Neuronal stem cell (in vitro differentiated cells): ENCODE measurements around the gene MTERF1.
"Not testable (repeated sequence)": the region's sequence is repeated elsewhere in the genome, so short reads cannot be mapped to it uniquely, and the experiment has no call there.

ENCODE experiments used
- DNase-seq: peaks from one replicate; pipeline ENCODE4 v3.0.0-alpha.2; 2013; ENCODE audit warnings: low spot score
- H2AFZ ChIP-seq: one replicate; pipeline ENCODE4 v1.6.1; 2013; ENCODE audit warnings: mild to moderate bottlenecking, low read length, inconsistent platforms
- H2AK5ac ChIP-seq: 2 replicates; pipeline ENCODE4 v1.6.1; 2013; ENCODE audit warnings: low read depth, mild to moderate bottlenecking, inconsistent platforms, low read length, moderate library complexity, mixed read lengths
- H2BK120ac ChIP-seq: 2 replicates; pipeline ENCODE4 v1.6.1; 2013; ENCODE audit warnings: low read depth, mild to moderate bottlenecking, inconsistent platforms, low read length, moderate library complexity, mixed read lengths
- H2BK12ac ChIP-seq: one replicate; pipeline ENCODE4 v1.6.1; 2013; ENCODE audit warnings: low read length, inconsistent platforms
- H2BK15ac ChIP-seq: 2 replicates; pipeline ENCODE4 v1.6.1; 2013; ENCODE audit warnings: mild to moderate bottlenecking, low read length, inconsistent platforms, mixed read lengths
- H2BK5ac ChIP-seq: one replicate; pipeline ENCODE4 v1.6.1; 2013; ENCODE audit warnings: inconsistent platforms, mild to moderate bottlenecking, low read length, moderate library complexity
- H3K14ac ChIP-seq: one replicate; pipeline ENCODE4 v1.6.1; 2013; ENCODE audit warnings: low read length, inconsistent platforms
- H3K18ac ChIP-seq: 2 replicates; pipeline ENCODE4 v1.6.1; 2013; ENCODE audit warnings: low read length, inconsistent platforms
- H3K23ac ChIP-seq: 2 replicates; pipeline ENCODE4 v1.6.1; 2013; ENCODE audit warnings: low read depth, mild to moderate bottlenecking, mixed read lengths, low read length, inconsistent platforms; ENCODE audit not compliant: poor library complexity
- H3K27ac ChIP-seq: replicated peaks from 3 replicates; pipeline ENCODE4 v1.5.1; 2013; ENCODE audit warnings: low read length, inconsistent platforms
- H3K27me3 ChIP-seq, 3 experiments: 2 replicates each; pipeline ENCODE4 v1.6.1; 2013; ENCODE audit warnings: low read length in 3 of 3, mild to moderate bottlenecking in 2 of 3, inconsistent platforms in 1 of 3, low read depth in 1 of 3, mixed read lengths in 1 of 3, moderate library complexity in 1 of 3; ENCODE audit not compliant: control insufficient read depth in 3 of 3, insufficient read depth in 3 of 3
- H3K36me3 ChIP-seq, 2 donors: replicated peaks in 1 of 2; 2 replicates each; pipeline ENCODE4 v1.6.1; 2013; ENCODE audit warnings: low read length in 2 of 2; ENCODE audit not compliant: control insufficient read depth in 2 of 2, insufficient read depth in 2 of 2
- H3K4ac ChIP-seq: 2 replicates; pipeline ENCODE4 v1.6.1; 2013; ENCODE audit warnings: inconsistent platforms, mild to moderate bottlenecking, low read length, moderate library complexity
- H3K4me1 ChIP-seq, 2 donors: 1 replicate in 1 of 2; 2 replicates in 1 of 2; pipeline ENCODE4 v1.6.1; 2013; ENCODE audit warnings: low read length in 2 of 2, low read depth in 1 of 2; ENCODE audit not compliant: control insufficient read depth in 2 of 2, insufficient read depth in 1 of 2
- H3K4me2 ChIP-seq: one replicate; pipeline ENCODE4 v1.6.1; 2013; ENCODE audit warnings: mild to moderate bottlenecking, low read length, inconsistent platforms; ENCODE audit not compliant: insufficient read depth, poor library complexity, severe bottlenecking
- H3K4me3 ChIP-seq, 2 donors: 2 replicates each; pipeline ENCODE4 v1.5.1; 2013; ENCODE audit warnings: low read length in 2 of 2, mild to moderate bottlenecking in 2 of 2, inconsistent platforms in 1 of 2, moderate library complexity in 1 of 2
- H3K79me1 ChIP-seq: one replicate; pipeline ENCODE4 v1.6.1; 2013; ENCODE audit warnings: low read depth, mild to moderate bottlenecking, inconsistent platforms, low read length, moderate library complexity
- H3K9ac ChIP-seq: one replicate; pipeline ENCODE4 v1.6.1; 2013; ENCODE audit warnings: mild to moderate bottlenecking, low read depth, low read length, inconsistent platforms; ENCODE audit not compliant: poor library complexity
- H3K9me3 ChIP-seq, 2 donors: replicated peaks in 1 of 2; 2 replicates each; pipeline versions ENCODE3 to v1.6.1; 2013; ENCODE audit warnings: low read length in 2 of 2, mild to moderate bottlenecking in 2 of 2, inconsistent platforms in 1 of 2, low read depth in 1 of 2, mixed read lengths in 1 of 2, moderate library complexity in 1 of 2; ENCODE audit not compliant: control insufficient read depth in 2 of 2, insufficient read depth in 1 of 2
- H4K8ac ChIP-seq: one replicate; pipeline ENCODE4 v1.6.1; 2013; ENCODE audit warnings: low read depth, mild to moderate bottlenecking, inconsistent platforms, low read length, moderate library complexity
- H4K91ac ChIP-seq: one replicate; pipeline ENCODE4 v1.6.1; 2013; ENCODE audit warnings: low read length, low read depth, mild to moderate bottlenecking, inconsistent platforms; ENCODE audit not compliant: poor library complexity
- WGBS, 2 donors: extraction: QIAGEN DNeasy Blood & Tissue Kit; methylation state at CpG; one replicate each; pipeline ENCODE4 v1.1.7; 2013; ENCODE audit warnings: missing lambda C conversion rate in 2 of 2, mixed read lengths in 1 of 2; ENCODE audit not compliant: insufficient read length in 2 of 2, insufficient replicate concordance in 1 of 2; ENCODE audit errors: extremely low coverage in 2 of 2; 5-methylcytosine and 5-hydroxymethylcytosine counted together

MTERF1 gene

DNA sequence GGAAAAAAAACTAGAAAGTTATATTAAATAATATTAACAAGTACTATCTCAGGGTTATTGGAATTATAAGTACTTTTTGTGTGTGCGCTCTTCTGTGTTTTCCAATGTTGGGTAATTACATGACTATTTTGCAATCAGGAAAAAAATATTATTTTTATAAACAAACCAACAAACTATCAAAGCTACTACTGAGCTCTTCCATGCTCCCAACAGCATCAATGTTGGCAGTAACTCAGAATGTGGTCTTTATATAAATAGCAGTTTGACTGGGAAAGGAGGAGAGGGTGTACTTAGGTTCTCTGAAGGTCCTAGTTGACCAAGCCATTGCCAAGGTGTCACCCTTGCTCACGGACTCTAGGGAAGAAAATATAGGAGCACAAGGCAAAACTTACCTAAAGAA lies 15.0 kb downstream of the MTERF1 start:
- Histone ChIP-seq H4K8ac (no peak overlapping the region), H3K27ac (no peak overlapping the region), H3K23ac (no peak overlapping the region), H2BK12ac (no peak overlapping the region), H2BK5ac (no peak overlapping the region), H3K18ac (no peak overlapping the region), H3K14ac (no peak overlapping the region), H3K27me3 (no peaks in the 10 kb centered on the region), H3K4ac (no peak overlapping the region), H3K9me3 (no peaks in the 10 kb centered on the region), H2BK15ac (no peak overlapping the region), H3K36me3 (peaks cover 0 to 11% of the 10 kb centered on the region in 2 donors), H2AFZ (no peak overlapping the region), H3K4me1 (no peaks in the 10 kb centered on the region), H3K4me3 (no peak overlapping the region), H3K79me1 (no peaks in the 10 kb centered on the region), H4K91ac (no peak overlapping the region), H3K4me2 (no peak overlapping the region), H2AK5ac (no peak overlapping the region), H3K9ac (no peak overlapping the region), H2BK120ac (no peak overlapping the region)
- WGBS, 2 donors: no CpG with 5 or more reads among the region's 2 CpGs
- DNase-seq: no peak

DNA sequence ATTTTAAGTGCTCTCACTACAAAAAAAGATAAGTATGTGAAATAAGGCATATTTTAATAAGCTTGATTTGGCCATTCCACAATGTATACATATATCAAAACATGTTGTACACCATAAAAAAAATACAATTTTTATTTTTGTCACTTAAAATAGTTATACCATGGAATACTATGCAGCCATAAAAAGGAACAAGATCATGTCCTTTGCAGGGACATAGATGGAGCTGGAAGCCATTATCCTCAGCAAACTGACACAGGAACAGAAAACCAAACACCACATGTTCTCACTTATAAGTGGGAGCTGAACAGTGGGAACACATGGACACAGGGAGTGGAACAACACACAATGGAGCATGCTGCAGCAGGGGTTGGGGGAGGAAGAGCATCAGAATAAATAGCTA lies 15.9 kb downstream of the MTERF1 start:
- H3K18ac ChIP-seq, H3K9ac ChIP-seq, H3K4me3 ChIP-seq, H3K4me1 ChIP-seq, H2BK5ac ChIP-seq, H2BK120ac ChIP-seq, H2AFZ ChIP-seq, H3K4me2 ChIP-seq, H3K23ac ChIP-seq, H3K27ac ChIP-seq, H4K8ac ChIP-seq, H2BK12ac ChIP-seq, H3K27me3 ChIP-seq, H3K14ac ChIP-seq, H3K9me3 ChIP-seq, H3K4ac ChIP-seq, H4K91ac ChIP-seq, H3K79me1 ChIP-seq, H2BK15ac ChIP-seq, DNase-seq, H2AK5ac ChIP-seq: not testable (repeated sequence)
- peaks cover 0 to 11% of the 10 kb centered on the region in 2 donors for H3K36me3 ChIP-seq

DNA sequence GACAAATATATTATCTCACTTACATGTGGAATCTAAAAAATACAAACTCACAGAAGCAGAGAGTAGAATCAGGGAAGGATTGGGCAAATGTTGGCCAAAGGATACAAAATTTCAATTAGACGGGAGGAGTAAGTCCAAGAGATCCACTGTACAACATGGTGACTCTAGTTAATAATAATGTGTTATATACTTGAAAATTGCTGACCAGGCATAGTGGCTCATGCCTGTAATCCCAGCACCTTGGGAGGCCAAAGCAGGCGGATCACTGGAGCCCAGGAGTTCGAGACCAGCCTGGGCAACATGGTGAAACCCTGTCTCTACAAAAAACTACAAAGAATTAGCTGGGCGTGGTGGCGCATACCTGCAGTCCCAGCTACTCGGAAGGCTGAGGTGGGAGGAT lies 16.4 kb downstream of the MTERF1 start:
- no peak overlapping the region for H3K9ac ChIP-seq
- no peaks in the 10 kb centered on the region for H3K9me3 ChIP-seq
- H2BK15ac ChIP-seq: no peak overlapping the region
- no peak overlapping the region for H3K18ac ChIP-seq
- no peak overlapping the region for H3K14ac ChIP-seq
- no peak overlapping the region for H3K4me2 ChIP-seq
- H4K8ac ChIP-seq: no peak overlapping the region
- no CpG with 5 or more reads among the region's 6 CpGs for WGBS, 2 donors
- H2AFZ ChIP-seq: no peak overlapping the region
- H3K23ac ChIP-seq: no peak overlapping the region
- no peaks in the 10 kb centered on the region for H3K27me3 ChIP-seq
- H3K36me3 ChIP-seq: peaks cover 0 to 11% of the 10 kb centered on the region in 2 donors
- H3K4ac ChIP-seq: no peak overlapping the region
- H2BK120ac ChIP-seq: no peak overlapping the region
- H2BK12ac ChIP-seq: no peak overlapping the region
- no peaks in the 10 kb centered on the region for H3K79me1 ChIP-seq
- H4K91ac ChIP-seq: no peak overlapping the region
- H3K27ac ChIP-seq: no peak overlapping the region
- H2AK5ac ChIP-seq: no peak overlapping the region
- H3K4me3 ChIP-seq: no peak overlapping the region
- no peak for DNase-seq
- no peaks in the 10 kb centered on the region for H3K4me1 ChIP-seq
- no peak overlapping the region for H2BK5ac ChIP-seq

DNA sequence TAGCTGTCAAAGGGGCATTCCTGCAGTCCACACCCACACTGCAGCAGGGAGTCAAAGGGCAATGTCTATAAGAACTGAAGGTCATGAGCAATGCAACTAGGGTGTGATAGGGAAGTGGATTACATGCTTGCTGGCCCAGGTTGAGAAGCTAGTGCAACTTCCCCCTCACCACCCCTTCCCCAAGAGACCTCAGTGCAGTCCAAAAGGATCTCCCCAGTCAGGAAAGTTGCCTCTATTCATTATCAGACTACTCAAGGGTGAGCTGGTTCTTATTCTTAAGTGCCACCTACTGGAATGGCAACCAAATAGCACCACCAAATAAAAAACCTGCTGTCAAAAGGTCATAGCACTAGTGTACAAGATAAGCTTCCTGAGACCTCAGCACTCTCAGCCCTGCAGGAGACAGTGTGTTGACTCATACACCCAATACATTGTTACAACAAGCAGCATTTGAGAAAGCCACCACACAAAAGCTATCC lies 28.2 kb downstream of the MTERF1 start:
- Histone ChIP-seq H3K79me1 (no peaks in the 10 kb centered on the region), H3K27me3 (no peaks in the 10 kb centered on the region), H3K4me2 (no peak overlapping the region), H3K23ac (no peak overlapping the region), H3K9ac (no peak overlapping the region), H4K8ac (no peak overlapping the region), H3K27ac (no peak overlapping the region), H2BK15ac (no peak overlapping the region), H3K4me1 (peaks cover 6 to 7% of the 10 kb centered on the region in 2 donors), H2AFZ (no peak overlapping the region), H2BK5ac (no peak overlapping the region), H3K36me3 (no peaks in the 10 kb centered on the region), H3K4me3 (no peak overlapping the region), H4K91ac (no peak overlapping the region), H3K14ac (no peak overlapping the region), H2BK12ac (no peak overlapping the region), H3K9me3 (peaks cover 0 to 44% of the 10 kb centered on the region in 2 donors), H2AK5ac (no peak overlapping the region), H3K18ac (no peak overlapping the region), H3K4ac (no peak overlapping the region), H2BK120ac (no peak overlapping the region)
- DNase-seq: no peak
